GM23248 (cell line): Measurements from ENCODE around the gene RAB43. TPM values are rescaled to one million over a fixed set of nuclear protein-coding genes. Genes with fewer than 3 reads are reported as not detected.

Experiments used
- DNase-seq: peaks from one replicate; pipeline ENCODE4 v3.0.0-alpha.2; 2015
- H2AFZ ChIP-seq: fragments of 200-600 bp; sonication (generic); 2 replicates; pipeline ENCODE4 v1.6.1; 2016; ENCODE audit warnings: antibody characterized with exemption
- H3F3A ChIP-seq: fragments of 200-600 bp; sonication (generic); 2 replicates; pipeline ENCODE4 v1.6.1; 2016; ENCODE audit warnings: mild to moderate bottlenecking, antibody characterized with exemption, mixed run types; ENCODE audit not compliant: insufficient read depth
- H3K27ac ChIP-seq: fragments of 200-600 bp; sonication (generic); 2 replicates; pipeline ENCODE4 v1.5.1; 2016; ENCODE audit warnings: mild to moderate bottlenecking
- H3K27me3 ChIP-seq: fragments of 200-600 bp; sonication (generic); replicated peaks from 2 replicates; pipeline ENCODE4 v1.6.1; 2016; ENCODE audit warnings: mild to moderate bottlenecking; ENCODE audit not compliant: insufficient read depth
- H3K36me3 ChIP-seq: fragments of 200-600 bp; sonication (generic); 2 replicates; pipeline ENCODE4 v1.6.1; 2016; ENCODE audit warnings: low read depth, mild to moderate bottlenecking
- H3K4me1 ChIP-seq: fragments of 200-600 bp; sonication (generic); 2 replicates; pipeline ENCODE4 v1.6.1; 2016; ENCODE audit warnings: mild to moderate bottlenecking; ENCODE audit not compliant: insufficient read depth
- H3K4me2 ChIP-seq: fragments of 200-600 bp; sonication (generic); one replicate; pipeline ENCODE4 v1.6.1; 2016; ENCODE audit warnings: mild to moderate bottlenecking; ENCODE audit not compliant: unreplicated experiment
- H3K4me3 ChIP-seq: fragments of 200-600 bp; sonication (generic); 2 replicates; pipeline ENCODE4 v1.5.1; 2016; ENCODE audit warnings: mild to moderate bottlenecking
- H3K79me2 ChIP-seq: fragments of 200-600 bp; sonication (generic); 2 replicates; pipeline ENCODE4 v1.6.1; 2016; ENCODE audit warnings: mild to moderate bottlenecking; ENCODE audit not compliant: insufficient read depth
- H3K9ac ChIP-seq: fragments of 200-600 bp; sonication (generic); 2 replicates; pipeline ENCODE4 v1.6.1; 2016; ENCODE audit warnings: mild to moderate bottlenecking
- H3K9me2 ChIP-seq: fragments of 200-600 bp; sonication (generic); 2 replicates; pipeline ENCODE4 v1.6.1; 2016; ENCODE audit warnings: mixed run types, mild to moderate bottlenecking, moderate library complexity; ENCODE audit not compliant: insufficient read depth
- H3K9me3 ChIP-seq: fragments of 200-600 bp; sonication (generic); one replicate; pipeline ENCODE4 v1.6.1; 2017; ENCODE audit warnings: low read depth
- H4K20me1 ChIP-seq: fragments of 200-600 bp; sonication (generic); 2 replicates; pipeline ENCODE4 v1.6.0; 2016; ENCODE audit not compliant: insufficient read depth
- EZH2 ChIP-seq: fragments of 200-600 bp; sonication (generic); IDR thresholded peaks from 2 replicates; pipeline ENCODE4 v1.6.1; 2018; ENCODE audit warnings: antibody characterized with exemption, mild to moderate bottlenecking; ENCODE audit not compliant: insufficient read depth, poor library complexity, severe bottlenecking
- EZH2phosphoT487 ChIP-seq: fragments of 200-600 bp; sonication (generic); IDR thresholded peaks from 2 replicates; pipeline ENCODE4 v1.6.1; 2018; ENCODE audit warnings: antibody characterized with exemption, moderate library complexity, mild to moderate bottlenecking, low read depth; ENCODE audit not compliant: insufficient read depth
- WGBS, 2 experiments: methylation state at CpG; one replicate each; pipeline ENCODE4 v1.1.6; 2015 to 2017; ENCODE audit warnings: low lambda C conversion rate in 2 of 2, low coverage in 1 of 2; ENCODE audit errors: missing lambda C conversion rate in 2 of 2; 5-methylcytosine and 5-hydroxymethylcytosine counted together
- in situ Hi-C: fragments of 300-500 bp; cut with MboI; formaldehyde crosslinking; loops from 2 replicates; pipeline ENCODE4 v1.15.0; 2020
- polyA plus RNA-seq: library from polyadenylated mRNA; unstranded; fragments of >200 nt; fragmentation: Nextera tagmentation; extraction: Ambion mirVana; gene quantifications from 2 replicates; pipeline ENCODE4 v1.2.1, GENCODE V29; 2016
- total RNA-seq: library from RNA; depleted of rRNA; stranded (reverse); fragments of >200 nt; shearing (Covaris generic); gene quantifications from 2 replicates; pipeline ENCODE4 v1.2.3, GENCODE V29; 2014

The RAB43 gene
- total and polyA plus RNA-seq, 2 experiments from 2014 or later = 6.9 to 19.7 TPM

DNA sequence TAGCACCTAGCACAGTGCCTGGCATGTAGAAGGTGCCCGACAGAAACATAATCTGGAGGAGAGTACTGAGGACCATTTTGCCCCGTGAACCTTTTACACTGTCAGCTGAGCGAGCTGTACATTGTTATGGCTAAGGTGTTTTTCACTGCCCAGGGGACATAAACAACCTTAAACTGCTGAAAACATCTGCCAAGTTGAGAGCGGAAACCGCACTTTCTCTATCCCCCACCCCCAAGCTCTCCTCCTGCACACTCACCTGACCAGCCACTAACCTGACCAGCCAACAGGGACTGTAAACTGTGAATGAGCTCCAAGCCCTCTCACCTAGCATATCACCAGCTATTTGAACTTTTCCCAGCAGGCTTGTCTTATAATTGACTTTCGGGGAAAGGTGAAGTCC is 17.6 kb downstream of the RAB43 start:
- Histone ChIP-seq H3K9me3 (no peaks in the 10 kb centered on the region), H3K36me3 (no peaks in the 10 kb centered on the region), H2AFZ (no peak overlapping the region), H3K9me2 (no peaks in the 10 kb centered on the region), H3K4me3 (no peak overlapping the region), H3K4me1 (no peaks in the 10 kb centered on the region), H3K27me3 (no peaks in the 10 kb centered on the region), H3K9ac (no peak overlapping the region), H3K27ac (no peak overlapping the region), H4K20me1 (0 out of 2 replicates have a peak, but pooled peaks cover 3% of the 10 kb centered on the region), H3K79me2 (peaks cover 61% of the 10 kb centered on the region), H3F3A (no peaks in the 10 kb centered on the region), H3K4me2 (no peak overlapping the region)
- no peak for DNase-seq
- in situ Hi-C loops = no loop called here
- 91 to 98% methylated on average over 6 of the region's 6 CpGs for WGBS, 2 experiments
- TF ChIP-seq EZH2phosphoT487 (no peak), EZH2 (no peak)

DNA sequence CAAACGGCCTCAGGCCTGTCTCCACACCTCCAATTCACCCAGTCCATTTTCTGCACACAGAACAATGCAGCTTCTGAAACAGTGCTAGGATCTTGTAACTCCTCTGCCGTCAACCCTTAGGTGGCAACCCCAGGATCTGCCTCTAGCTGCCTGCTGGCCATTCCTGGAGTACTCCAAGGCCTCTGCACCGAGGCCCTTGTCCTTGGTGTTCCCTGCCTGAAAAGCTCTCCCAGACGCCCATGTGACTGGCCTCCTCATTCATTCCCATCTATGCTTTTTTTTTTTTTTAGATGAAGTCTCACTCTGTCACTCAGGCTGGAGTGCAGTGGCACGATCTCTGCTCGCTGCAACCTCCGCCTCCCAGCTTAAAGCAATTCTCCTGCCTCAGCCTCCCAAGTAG is 18.3 kb downstream of the RAB43 start:
- no peak for DNase-seq
- no peaks in the 10 kb centered on the region for H3F3A ChIP-seq
- peaks cover 55% of the 10 kb centered on the region for H3K79me2 ChIP-seq
- no peak overlapping the region for H3K4me3 ChIP-seq
- H3K9me3 ChIP-seq = no peaks in the 10 kb centered on the region
- in situ Hi-C loops = no loop called here
- H3K27me3 ChIP-seq = no peaks in the 10 kb centered on the region
- 85% methylated on average over 7 of the region's 7 CpGs for whole genome bisulfite sequencing, 2 experiments
- H3K9me2 ChIP-seq = no peaks in the 10 kb centered on the region
- no peaks in the 10 kb centered on the region for H3K36me3 ChIP-seq
- H3K27ac ChIP-seq = no peak overlapping the region
- H3K9ac ChIP-seq = no peak overlapping the region
- no peak overlapping the region for H2AFZ ChIP-seq
- no peak overlapping the region for H3K4me2 ChIP-seq
- no peaks in the 10 kb centered on the region for H3K4me1 ChIP-seq
- TF ChIP-seq EZH2phosphoT487 (no peak), EZH2 (no peak)
- 0 out of 2 replicates have a peak, but pooled peaks cover 3% of the 10 kb centered on the region for H4K20me1 ChIP-seq

DNA sequence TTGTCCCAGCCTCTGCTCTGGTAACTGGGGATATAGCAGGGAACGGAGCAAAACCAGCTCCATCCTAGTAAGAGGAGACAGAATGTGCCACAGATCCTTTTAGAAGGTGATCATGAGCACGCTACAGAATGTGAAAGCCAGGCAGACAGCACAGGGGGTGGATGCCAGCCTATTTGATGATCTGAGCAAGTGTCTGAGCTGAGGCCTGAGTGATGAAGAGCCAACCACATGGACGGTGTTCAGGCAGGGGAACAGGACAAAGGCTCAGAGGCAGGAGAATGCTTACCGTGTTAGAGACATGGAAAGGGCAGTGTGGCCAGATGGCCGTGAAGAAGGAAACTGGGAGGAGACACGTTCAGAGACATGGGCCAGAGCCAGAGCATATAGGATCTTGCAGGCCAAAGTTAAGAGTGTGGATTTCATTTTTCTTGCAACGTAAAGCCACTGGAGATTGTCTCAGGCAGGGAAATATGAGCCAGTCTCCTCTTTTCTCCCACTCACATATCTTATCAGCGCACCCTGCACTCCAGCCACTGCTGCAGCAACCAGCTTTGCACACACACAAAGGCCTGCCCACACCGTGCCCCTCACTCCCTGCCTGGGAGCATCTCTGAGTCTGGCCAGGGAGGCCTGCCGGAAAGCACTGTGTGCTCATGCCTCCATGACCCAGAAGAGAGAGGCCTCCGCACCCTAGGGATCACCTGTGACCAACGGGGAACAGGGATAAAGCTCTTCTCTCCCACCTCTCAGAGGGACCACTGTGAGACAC is 20.1 kb downstream of the RAB43 start:
- Histone ChIP-seq H3K4me1 (no peaks in the 10 kb centered on the region), H3K27ac (no peak overlapping the region), H3K9me2 (no peaks in the 10 kb centered on the region), H3K9ac (no peak overlapping the region), H3K9me3 (no peaks in the 10 kb centered on the region), H3F3A (no peaks in the 10 kb centered on the region), H4K20me1 (peaks cover 3% of the 10 kb centered on the region; the same call in 1 of the 2 replicates), H3K36me3 (no peaks in the 10 kb centered on the region), H3K4me3 (no peak overlapping the region), H3K4me2 (no peak overlapping the region), H3K27me3 (no peaks in the 10 kb centered on the region), H3K79me2 (peaks cover 70% of the 10 kb centered on the region), H2AFZ (no peak overlapping the region)
- no peak for TF ChIP-seq EZH2phosphoT487
- no peak for TF ChIP-seq EZH2
- in situ Hi-C loops = no loop called here
- WGBS, 2 experiments = 83 to 85% methylated on average over 12 of the region's 12 CpGs
- DNase-seq = no peak

DNA sequence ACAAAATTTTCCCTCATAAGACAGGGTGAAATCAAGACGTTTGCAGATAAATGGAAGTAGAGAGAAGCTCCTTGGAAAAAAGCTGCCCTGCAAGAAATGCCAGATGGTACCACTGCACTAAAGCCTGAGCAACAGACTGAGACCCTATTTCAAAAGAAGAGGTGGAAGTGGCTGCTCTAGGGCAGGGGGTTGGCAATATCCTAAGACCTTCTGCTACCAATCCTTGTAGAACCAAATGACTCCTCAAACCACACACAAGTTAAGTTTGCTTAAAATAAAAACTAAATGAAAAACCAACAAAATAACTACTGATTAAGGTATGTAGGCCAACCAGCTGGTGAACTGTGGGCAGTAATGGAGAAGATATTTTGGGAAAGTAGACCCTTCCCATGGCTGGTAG is 21.3 kb downstream of the RAB43 start:
- H3K4me1 ChIP-seq = no peaks in the 10 kb centered on the region
- no peak overlapping the region for H2AFZ ChIP-seq
- no peak for DNase-seq
- no peak overlapping the region for H3K4me3 ChIP-seq
- TF ChIP-seq EZH2 (no peak), EZH2phosphoT487 (no peak)
- 83 to 95% methylated on average over 1 of the region's 1 CpG for WGBS, 2 experiments
- no peaks in the 10 kb centered on the region for H3K36me3 ChIP-seq
- peaks cover 65% of the 10 kb centered on the region for H3K79me2 ChIP-seq
- no peak overlapping the region for H3K27ac ChIP-seq
- H3K9me2 ChIP-seq = no peaks in the 10 kb centered on the region
- no peaks in the 10 kb centered on the region for H3K9me3 ChIP-seq
- no peaks in the 10 kb centered on the region for H3K27me3 ChIP-seq
- no peaks in the 10 kb centered on the region for H3F3A ChIP-seq
- H3K9ac ChIP-seq = no peak overlapping the region
- in situ Hi-C loops = no loop called here
- peaks cover 3% of the 10 kb centered on the region; the same call in 1 of the 2 replicates for H4K20me1 ChIP-seq
- H3K4me2 ChIP-seq = no peak overlapping the region
